GM18858 (cell line): ENCODE data around the gene POU2AF3.
"Not testable (repeated sequence)": the region's sequence is repeated elsewhere in the genome, so short reads cannot be mapped to it uniquely, and the experiment has no call there.

Experiments used
- ATAC-seq: cut with Tn5 transposase; IDR thresholded peaks from one replicate; pipeline ENCODE4 v1.9.1; 2021; ENCODE audit not compliant: unreplicated experiment

Gene POU2AF3

GRCh38 chr11:111300569-111300968 lies 2.2 kb downstream of the POU2AF3 start:
- ATAC-seq, result no peak

- ATAC-seq, result peak; percentile 46
Measured at GRCh38 chr11:111301004-111301841, 2.9 kb downstream of the POU2AF3 start.

GRCh38 chr11:111301842-111302118 lies 3.4 kb downstream of the POU2AF3 start:
- no peak for ATAC-seq

- ATAC-seq, result no peak
Measured at GRCh38 chr11:111302298-111302697, 4.0 kb downstream of the POU2AF3 start.

- no peak for ATAC-seq
Measured at GRCh38 chr11:111303461-111303860, 5.1 kb downstream of the POU2AF3 start.

- ATAC-seq, result no peak
Measured at GRCh38 chr11:111305162-111305802, 6.9 kb downstream of the POU2AF3 start.

GRCh38 chr11:111305876-111306275 lies 7.5 kb downstream of the POU2AF3 start:
- ATAC-seq, result no peak

- ATAC-seq, result no peak
Measured at GRCh38 chr11:111306321-111306720, 8.0 kb downstream of the POU2AF3 start.

GRCh38 chr11:111307472-111308108 lies 9.2 kb downstream of the POU2AF3 start:
- ATAC-seq, result no peak

GRCh38 chr11:111308140-111308539 lies 9.8 kb downstream of the POU2AF3 start:
- no peak for ATAC-seq

- no peak for ATAC-seq
Measured at GRCh38 chr11:111309215-111309915, 11.0 kb downstream of the POU2AF3 start.

- no peak for ATAC-seq
Measured at GRCh38 chr11:111310088-111310487, 11.7 kb downstream of the POU2AF3 start.

- ATAC-seq, result no peak
Measured at GRCh38 chr11:111310723-111311122, 12.4 kb downstream of the POU2AF3 start.

GRCh38 chr11:111312076-111312475 lies 13.7 kb downstream of the POU2AF3 start:
- ATAC-seq, result no peak

GRCh38 chr11:111319296-111319695 lies 20.9 kb downstream of the POU2AF3 start:
- ATAC-seq, result no peak

- not testable (repeated sequence) for ATAC-seq
Measured at GRCh38 chr11:111320199-111320598, 21.9 kb downstream of the POU2AF3 start.

- ATAC-seq, result no peak
Measured at GRCh38 chr11:111320728-111321568, 22.6 kb downstream of the POU2AF3 start.

- ATAC-seq, result no peak
Measured at GRCh38 chr11:111322534-111322933, 24.2 kb downstream of the POU2AF3 start.

GRCh38 chr11:111324277-111324720 lies 26.0 kb downstream of the POU2AF3 start:
- no peak for ATAC-seq

- ATAC-seq, result no peak
Measured at GRCh38 chr11:111325259-111325658, 26.9 kb downstream of the POU2AF3 start.

GRCh38 chr11:111326824-111327223 lies 28.5 kb downstream of the POU2AF3 start:
- ATAC-seq, result no peak
